Stimulated activated CD4-positive, alpha-beta T cell treated with anti-CD3 and anti-CD28 coated beads, Interleukin-2, amount 100 ng/mL, for 48 hours (primary cell): ENCODE results near the gene NLGN1.

Experiments used
- DNase-seq, 2 donors: peaks; one replicate each; pipeline ENCODE4 v3.0.0-alpha.2; 2020

The NLGN1 gene

DNA sequence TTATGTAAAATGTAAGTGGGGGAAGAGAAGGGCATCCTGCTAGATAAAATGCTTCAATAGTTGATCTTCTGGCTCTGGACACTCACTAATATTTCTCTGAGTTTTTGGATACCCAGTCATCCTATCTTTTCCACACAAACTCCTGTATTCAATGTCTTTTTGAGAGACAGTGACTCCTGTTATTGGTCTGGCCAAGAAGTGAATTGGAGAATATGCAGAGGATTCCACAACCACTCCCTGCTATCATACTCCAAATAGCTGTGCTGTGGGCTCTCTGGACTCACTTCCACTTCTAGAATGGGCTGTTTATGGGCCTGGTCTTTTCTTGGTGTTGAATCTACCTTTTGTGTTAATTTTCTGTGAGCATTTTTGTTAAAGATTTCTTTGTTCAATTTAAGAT is 376.8 kb downstream of the NLGN1 start:
- no peak for DNase-seq

DNA sequence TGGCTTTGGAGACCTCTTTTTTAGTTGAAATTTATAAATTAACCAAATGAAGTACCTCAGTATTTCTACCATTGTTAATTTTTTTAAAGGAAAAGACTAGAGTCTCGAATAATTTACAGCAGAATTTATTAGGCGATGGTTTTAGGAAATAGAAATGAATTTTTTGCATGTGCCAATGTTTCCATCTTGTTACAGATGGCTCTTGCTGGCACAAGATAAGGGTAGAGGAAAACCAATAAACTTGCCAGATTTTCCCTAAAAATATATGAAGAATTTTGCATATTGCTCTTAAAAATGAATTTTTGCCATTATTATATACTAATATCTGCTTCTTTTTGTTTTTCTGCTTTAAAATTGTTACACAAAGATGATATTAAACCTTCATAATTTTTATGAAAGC is 380.7 kb downstream of the NLGN1 start:
- DNase-seq: no peak

GRCh38 chr3:173780067-173780466 is 382.5 kb downstream of the NLGN1 start:
- DNase-seq: no peak

DNA sequence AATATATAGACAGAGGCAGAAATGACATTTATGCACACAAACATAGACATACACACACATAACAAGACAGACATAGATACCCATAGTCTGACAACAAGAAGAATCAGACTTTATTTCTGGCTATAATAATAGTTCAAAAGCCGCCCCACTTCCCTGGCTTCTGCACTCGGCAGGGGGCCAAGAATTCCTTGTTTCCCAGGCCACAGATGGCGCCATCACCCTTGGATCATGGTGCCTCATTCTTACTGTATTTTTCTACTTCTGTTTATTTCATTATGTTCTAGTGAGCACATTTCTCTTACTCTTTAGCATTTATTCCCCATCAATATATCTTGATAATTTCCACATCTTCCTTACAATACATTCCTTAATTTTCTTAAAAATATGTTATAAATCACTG is 387.5 kb downstream of the NLGN1 start:
- DNase-seq: no peak

DNA sequence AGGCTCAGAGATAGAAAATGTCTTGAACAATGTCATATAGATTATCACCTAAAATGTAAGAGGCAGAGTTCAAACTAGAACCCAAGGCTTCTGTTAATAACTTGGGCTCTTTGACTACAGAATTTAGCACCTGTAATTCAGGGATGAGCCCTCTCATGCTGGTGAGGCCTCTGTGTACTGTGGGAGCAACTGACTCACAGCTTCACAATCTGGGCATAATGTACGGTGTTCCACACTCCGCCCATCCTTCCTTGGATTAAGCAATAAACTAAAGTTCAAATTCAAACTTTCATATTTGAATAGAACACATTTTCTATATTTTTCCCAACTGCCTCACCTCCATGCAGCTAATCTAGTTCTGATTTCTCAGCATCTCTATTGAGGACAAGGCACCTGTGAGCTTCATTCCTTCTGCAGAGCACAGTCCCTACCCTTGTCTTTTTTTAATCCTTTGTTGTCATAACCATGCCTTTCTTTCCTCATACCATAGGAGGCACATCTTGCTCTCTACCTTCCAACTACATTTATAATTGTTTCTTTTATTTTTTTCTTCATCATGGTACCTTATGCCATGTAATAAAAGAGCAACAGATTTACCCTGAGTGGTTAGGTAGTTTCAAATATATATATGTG is 392.1 kb downstream of the NLGN1 start:
- DNase-seq: no peak

GRCh38 chr3:173793963-173794362 is 396.4 kb downstream of the NLGN1 start:
- DNase-seq: no peak

- no peak for DNase-seq
These were observed 398.9 kb downstream of the NLGN1 start for GRCh38 chr3:173796405-173796804.

GRCh38 chr3:173796890-173797289 is 399.3 kb downstream of the NLGN1 start:
- no peak for DNase-seq

DNA sequence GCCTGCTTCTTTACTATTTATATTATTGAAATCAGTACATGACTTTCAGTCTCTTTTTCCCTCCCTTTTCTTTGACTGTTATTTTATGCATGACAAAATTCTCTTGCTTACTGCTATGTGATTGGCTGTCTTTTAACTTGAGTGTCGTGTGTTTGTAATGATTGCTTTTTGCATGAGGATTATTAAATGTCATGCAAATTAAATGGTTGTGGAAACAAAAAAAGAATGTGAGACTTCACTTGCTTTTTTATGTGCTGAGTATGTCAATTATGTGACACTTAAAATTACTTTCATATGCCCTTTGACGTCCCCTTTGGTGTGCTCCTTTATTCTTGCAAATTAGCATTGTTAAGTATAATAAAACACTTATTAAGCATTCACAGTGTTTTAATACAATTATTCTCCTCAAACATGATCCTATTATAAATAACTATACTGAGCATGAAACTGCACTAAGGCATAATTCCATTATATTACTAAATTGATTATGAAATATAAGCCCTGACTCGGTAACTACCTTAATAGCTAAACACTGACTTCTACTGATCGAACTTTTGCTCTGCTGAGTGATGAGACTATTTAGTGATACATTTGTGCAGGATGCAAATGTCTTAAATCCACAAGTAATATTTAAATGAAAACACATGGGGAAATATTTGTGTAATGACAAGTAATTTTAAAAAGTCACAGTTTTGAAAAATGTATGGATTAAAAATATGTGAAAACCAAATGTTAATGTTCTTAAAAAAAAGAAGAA is 401.7 kb downstream of the NLGN1 start:
- no peak for DNase-seq

- DNase-seq: no peak
These were observed 402.6 kb downstream of the NLGN1 start for GRCh38 chr3:173800154-173800553.

- no peak for DNase-seq
These were observed 417.3 kb downstream of the NLGN1 start for GRCh38 chr3:173814809-173815208.

DNA sequence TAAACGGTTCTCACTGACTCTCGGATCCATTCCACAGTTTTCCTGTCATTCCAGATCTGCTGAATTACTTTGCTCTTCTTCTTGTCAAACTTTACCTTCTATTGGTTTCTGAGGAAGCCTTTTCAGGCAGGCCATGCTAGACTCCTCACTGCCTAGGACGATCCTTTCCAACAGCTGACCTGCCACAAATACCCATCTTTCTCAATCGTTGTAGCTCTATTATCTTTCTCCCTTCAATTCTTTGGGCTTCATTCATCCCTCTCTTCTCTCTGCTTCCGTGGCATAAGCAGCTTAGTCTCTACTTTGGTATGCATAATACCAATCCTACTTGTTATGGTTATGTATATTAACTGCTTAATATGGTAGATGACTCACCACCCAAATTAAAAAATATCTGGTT is 421.8 kb downstream of the NLGN1 start:
- DNase-seq: no peak

- no peak for DNase-seq
These were observed 426.4 kb downstream of the NLGN1 start for GRCh38 chr3:173823911-173824460.

GRCh38 chr3:173825730-173826129 is 428.2 kb downstream of the NLGN1 start:
- no peak for DNase-seq

- DNase-seq: no peak
These were observed 428.9 kb downstream of the NLGN1 start for GRCh38 chr3:173826416-173826815.

DNA sequence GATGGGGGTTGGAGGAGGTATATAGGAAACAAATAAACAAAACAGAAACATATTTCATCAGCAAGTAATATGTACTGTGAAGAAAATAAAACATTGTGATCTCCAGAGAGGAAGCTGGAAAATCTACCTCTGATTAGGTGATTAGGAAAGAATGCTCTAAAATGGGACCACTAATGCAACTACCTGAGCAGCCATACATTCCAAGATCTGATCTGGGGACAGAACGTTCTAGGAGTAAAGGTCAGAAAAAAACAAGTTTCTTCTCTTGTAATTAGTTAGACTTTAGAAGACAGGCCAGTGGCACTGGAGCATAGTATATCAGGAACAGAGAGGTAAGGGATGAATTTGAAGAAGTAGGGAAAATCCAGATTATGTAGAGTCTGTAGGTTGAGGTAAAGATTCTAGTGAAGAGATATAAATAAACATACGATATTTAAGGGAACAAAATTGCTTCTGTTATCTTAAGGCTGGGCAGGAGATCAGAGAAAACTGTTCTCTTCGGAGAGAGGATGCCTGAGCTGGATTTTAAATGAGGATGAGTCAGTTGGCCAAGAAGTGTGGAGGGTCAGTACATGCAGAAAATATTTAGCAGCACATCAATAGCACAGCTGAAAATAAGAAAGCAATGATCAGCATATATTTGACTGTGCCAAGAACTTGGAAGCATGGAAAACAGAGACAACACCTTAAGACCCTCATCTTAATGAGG is 429.5 kb downstream of the NLGN1 start:
- DNase-seq: no peak

DNA sequence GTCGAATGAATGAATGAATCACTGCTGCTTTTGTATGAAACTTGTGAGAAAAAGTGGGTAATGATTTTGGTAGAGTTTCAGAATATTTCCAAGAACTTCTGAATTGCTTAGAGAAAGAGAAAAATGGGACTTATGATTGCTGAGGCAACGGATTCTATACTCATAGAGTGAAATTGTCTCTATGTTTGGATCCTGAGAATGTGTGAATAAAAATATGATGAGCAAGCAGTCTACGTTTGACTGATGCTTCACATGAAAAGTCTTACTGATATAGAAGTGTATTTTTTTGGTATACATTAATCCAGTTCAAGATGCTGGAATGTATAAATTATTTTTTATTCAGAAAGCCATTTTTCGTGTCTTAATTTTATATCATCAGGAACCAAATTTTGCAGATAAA is 441.1 kb downstream of the NLGN1 start:
- DNase-seq: no peak

- DNase-seq: no peak
These were observed 442.3 kb downstream of the NLGN1 start for GRCh38 chr3:173839859-173840258.

GRCh38 chr3:173841334-173841733 is 443.8 kb downstream of the NLGN1 start:
- no peak for DNase-seq

DNA sequence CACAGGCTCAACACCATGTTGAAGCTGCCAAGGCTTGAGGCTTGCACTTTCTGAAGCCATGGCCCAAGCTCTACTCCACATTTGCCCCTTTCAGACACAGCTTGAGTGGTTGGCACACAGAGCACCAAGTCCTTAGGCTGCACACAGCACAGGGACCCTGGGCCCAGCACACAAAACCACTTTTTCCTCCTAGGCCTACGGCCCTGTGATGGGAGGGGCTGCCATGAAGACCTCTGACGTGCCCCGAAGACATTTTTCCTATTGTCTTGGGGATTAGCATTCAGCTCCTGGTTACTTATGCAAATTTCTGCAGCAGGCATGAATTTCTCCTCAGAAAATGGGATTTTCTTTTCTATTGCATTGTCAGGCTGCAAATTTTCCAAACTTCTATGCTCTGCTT is 445.5 kb downstream of the NLGN1 start:
- DNase-seq: no peak

DNA sequence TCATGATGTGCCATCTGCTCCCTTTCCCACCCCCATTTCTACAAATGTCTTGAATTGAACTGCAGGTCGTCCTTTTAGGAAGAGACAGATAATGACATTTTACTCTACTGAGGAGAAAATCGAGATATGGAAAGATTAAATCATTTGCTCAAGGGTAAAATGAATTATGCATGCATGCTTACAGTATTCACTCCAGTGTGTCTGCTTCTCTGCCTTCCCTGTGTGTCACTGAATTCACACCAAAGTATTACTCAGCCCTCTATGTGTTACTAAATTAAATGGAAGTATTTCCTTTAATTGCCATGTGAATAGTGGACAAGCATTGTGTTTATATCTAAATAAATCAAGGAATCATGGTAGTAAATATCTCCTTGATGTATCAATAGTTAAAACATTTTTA is 449.0 kb downstream of the NLGN1 start:
- no peak for DNase-seq

GRCh38 chr3:173849489-173849888 is 451.9 kb downstream of the NLGN1 start:
- no peak for DNase-seq

GRCh38 chr3:173857154-173857553 is 459.6 kb downstream of the NLGN1 start:
- DNase-seq: no peak

GRCh38 chr3:173862701-173863100 is 465.2 kb downstream of the NLGN1 start:
- no peak for DNase-seq
